Gastroesophageal sphincter (tissue), 4 donors: ENCODE measurements around the gene BRD3. TPM values are rescaled to one million over a fixed set of nuclear protein-coding genes. Genes with fewer than 3 reads are reported as not detected.
A peak's percentile ranks its signal among the peaks of the same experiment; 100 is the strongest.

ENCODE experiments used
- ATAC-seq: fragments of 150-250 bp; one replicate; pipeline ENCODE4 v1.9.1; 2016; ENCODE audit warnings: mild to moderate bottlenecking, moderate library complexity
- H3K27ac ChIP-seq, 4 donors: fragments of 200-600 bp; sonication (generic) in 3 of 4; 1 replicate in 3 of 4; 2 replicates in 1 of 4; pipeline ENCODE4 v1.5.1; 2016 to 2019
- H3K27me3 ChIP-seq: fragments of 200-600 bp; sonication (generic); one replicate; pipeline ENCODE4 v1.5.1; 2019
- H3K36me3 ChIP-seq, 2 donors: fragments of 200-600 bp; sonication (generic); one replicate each; pipeline ENCODE4 v1.5.1; 2019; ENCODE audit warnings: control low read depth in 1 of 2
- H3K4me1 ChIP-seq, 3 donors: fragments of 200-600 bp; sonication (generic); 1 replicate in 2 of 3; 2 replicates in 1 of 3; pipeline ENCODE4 v1.5.1; 2016 to 2019; ENCODE audit warnings: control low read depth in 2 of 3
- H3K4me3 ChIP-seq, 2 donors: fragments of 200-600 bp; sonication (generic); one replicate each; pipeline ENCODE4 v1.5.1; 2019; ENCODE audit warnings: mild to moderate bottlenecking in 1 of 2, moderate library complexity in 1 of 2
- H3K9me3 ChIP-seq, 3 donors: fragments of 200-600 bp; sonication (generic); one replicate each; pipeline ENCODE4 v1.5.1; 2017 to 2019; ENCODE audit warnings: control low read depth in 2 of 3
- EP300 ChIP-seq: sonication (generic); formaldehyde crosslinking; IDR thresholded peaks from one replicate; pipeline ENCODE4 v1.6.1; 2017; ENCODE audit warnings: antibody characterized with exemption, mild to moderate bottlenecking
- POLR2A ChIP-seq, 2 donors: fragments of 450-650 bp; IDR thresholded peaks; one replicate each; pipeline ENCODE4 v1.6.1; 2017; ENCODE audit warnings: antibody characterized with exemption in 2 of 2, mild to moderate bottlenecking in 2 of 2, moderate library complexity in 1 of 2
- POLR2AphosphoS5 ChIP-seq: sonication (generic); formaldehyde crosslinking; IDR thresholded peaks from one replicate; pipeline ENCODE4 v1.6.1; 2017; ENCODE audit warnings: antibody characterized with exemption
- WGBS, 2 donors: methylation state at CpG; one replicate each; pipeline ENCODE4 v1.1.5; 2018; ENCODE audit warnings: low coverage in 1 of 2; 5-methylcytosine and 5-hydroxymethylcytosine counted together
- total RNA-seq, 4 donors: library from RNA; depleted of rRNA; stranded (reverse); fragments of >200 nt; gene quantifications; one replicate each; pipeline ENCODE4 v1.1.0, GENCODE V29; 2016
- TF ChIP-seq, protein P1 (sequence below), 4 experiments: fragments of 200-600 bp in 2 of 4; fragments of 450-650 bp in 2 of 4; sonication (generic) in 1 of 4; IDR thresholded peaks; one replicate each; pipeline ENCODE4 v1.5.1; 2017 to 2019; ENCODE audit warnings: antibody characterized with exemption in 4 of 4, mild to moderate bottlenecking in 2 of 4, moderate library complexity in 2 of 4

Gene BRD3
- total RNA-seq, 4 donors from 2014 or later = 22.2 to 38.9 (median 27.2) TPM

DNA sequence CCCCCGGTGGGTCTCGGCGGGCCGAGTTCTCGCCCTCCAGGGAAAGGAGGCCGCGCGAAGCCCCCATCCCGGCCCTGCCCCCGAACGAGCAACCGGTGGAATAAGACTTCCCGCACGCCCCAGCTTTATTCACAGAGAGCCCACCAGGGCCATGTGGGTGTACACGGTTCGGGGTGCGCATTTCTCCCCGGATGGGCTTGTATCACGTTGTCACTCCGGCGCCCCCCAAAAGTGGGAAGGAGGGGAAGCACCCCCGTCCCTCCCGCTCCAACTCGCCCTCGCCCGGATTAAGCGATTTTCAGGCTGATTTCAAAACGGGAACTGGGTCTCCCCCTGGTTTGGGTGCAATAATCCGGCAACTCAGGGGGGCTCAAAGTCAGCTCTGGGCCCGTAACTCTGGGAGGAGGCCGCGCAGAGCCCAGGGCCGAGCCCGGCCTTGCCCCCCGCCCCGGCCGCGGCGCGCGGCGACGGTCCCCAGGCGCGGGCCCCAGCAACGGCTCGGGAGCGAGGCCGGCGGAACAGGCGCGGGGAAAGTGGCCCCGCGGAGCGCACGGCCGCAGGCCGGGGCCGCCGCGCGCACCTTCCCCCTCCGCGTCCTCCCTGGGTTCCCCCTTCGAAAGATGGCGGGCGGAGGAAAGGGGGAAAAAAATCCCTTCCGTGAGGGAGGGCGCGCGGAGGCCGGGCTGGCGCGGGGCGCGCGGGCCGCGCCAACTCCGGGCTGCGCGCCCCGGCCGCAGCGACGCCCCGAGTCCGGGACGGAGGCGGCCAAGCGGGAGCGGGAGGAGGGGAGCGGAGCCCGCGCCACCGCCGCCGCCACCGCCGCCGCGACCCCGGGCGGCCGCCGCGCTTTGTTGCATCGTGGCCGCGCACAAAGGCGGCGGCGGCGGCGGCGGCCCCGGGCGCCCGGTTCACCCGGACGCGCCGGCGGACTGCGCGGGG lies 644 bp downstream of the BRD3 start:
- Histone ChIP-seq H3K9me3 (no peaks in the 10 kb centered on the region), H3K4me3 (peak overlapping the region; percentile 58 to 97), H3K4me1 (peaks cover 0 to 55% (median 29%) of the 10 kb centered on the region in 3 donors), H3K36me3 (no peaks in the 10 kb centered on the region), H3K27ac (peak overlapping the region; percentile 54 to 100 (median 92)), H3K27me3 (peaks cover 3% of the 10 kb centered on the region)
- 0% methylated on average over 3 to 16 of the region's 126 CpGs for WGBS, 2 donors
- TF ChIP-seq EP300 (no peak), POLR2AphosphoS5 (no peak), POLR2A (IDR thresholded peaks at IDR 0.05) (no peak)
- peak; percentile 26 for ATAC-seq

DNA sequence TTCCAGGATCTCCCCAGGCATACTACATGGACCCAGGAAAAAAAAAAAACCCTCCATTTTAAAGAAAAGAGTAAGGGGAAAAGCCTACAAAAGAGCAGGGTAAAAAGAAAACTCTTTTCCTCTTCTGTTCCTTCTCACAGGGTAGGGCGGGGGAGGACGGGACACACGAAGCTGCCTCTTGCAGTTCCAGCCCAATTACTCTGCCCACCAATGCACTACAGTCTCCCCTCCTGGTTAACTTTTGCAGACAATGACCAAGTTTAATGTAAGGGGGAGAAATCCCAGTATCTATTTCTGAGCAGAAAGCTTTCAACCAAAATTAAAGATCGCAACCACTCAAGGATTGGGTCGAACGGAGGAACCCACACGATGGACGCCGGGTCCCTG lies 1.3 kb downstream of the BRD3 start:
- no peak for ATAC-seq
- Histone ChIP-seq H3K4me1 (peaks cover 0 to 62% (median 36%) of the 10 kb centered on the region in 3 donors), H3K36me3 (no peaks in the 10 kb centered on the region), H3K27ac (peak overlapping the region; percentile 54 to 100 (median 92)), H3K4me3 (peak overlapping the region; percentile 58 to 97), H3K9me3 (no peaks in the 10 kb centered on the region), H3K27me3 (peaks cover 3% of the 10 kb centered on the region)
- 0% methylated on average over 3 to 6 of the region's 9 CpGs for whole genome bisulfite sequencing, 2 donors
- TF ChIP-seq EP300 (no peak), POLR2AphosphoS5 (no peak), POLR2A (IDR thresholded peaks at IDR 0.05) (no peak)
- TF ChIP-seq, protein P1, sequence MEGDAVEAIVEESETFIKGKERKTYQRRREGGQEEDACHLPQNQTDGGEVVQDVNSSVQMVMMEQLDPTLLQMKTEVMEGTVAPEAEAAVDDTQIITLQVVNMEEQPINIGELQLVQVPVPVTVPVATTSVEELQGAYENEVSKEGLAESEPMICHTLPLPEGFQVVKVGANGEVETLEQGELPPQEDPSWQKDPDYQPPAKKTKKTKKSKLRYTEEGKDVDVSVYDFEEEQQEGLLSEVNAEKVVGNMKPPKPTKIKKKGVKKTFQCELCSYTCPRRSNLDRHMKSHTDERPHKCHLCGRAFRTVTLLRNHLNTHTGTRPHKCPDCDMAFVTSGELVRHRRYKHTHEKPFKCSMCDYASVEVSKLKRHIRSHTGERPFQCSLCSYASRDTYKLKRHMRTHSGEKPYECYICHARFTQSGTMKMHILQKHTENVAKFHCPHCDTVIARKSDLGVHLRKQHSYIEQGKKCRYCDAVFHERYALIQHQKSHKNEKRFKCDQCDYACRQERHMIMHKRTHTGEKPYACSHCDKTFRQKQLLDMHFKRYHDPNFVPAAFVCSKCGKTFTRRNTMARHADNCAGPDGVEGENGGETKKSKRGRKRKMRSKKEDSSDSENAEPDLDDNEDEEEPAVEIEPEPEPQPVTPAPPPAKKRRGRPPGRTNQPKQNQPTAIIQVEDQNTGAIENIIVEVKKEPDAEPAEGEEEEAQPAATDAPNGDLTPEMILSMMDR (IDR thresholded peaks at IDR 0.05) = no peak

DNA sequence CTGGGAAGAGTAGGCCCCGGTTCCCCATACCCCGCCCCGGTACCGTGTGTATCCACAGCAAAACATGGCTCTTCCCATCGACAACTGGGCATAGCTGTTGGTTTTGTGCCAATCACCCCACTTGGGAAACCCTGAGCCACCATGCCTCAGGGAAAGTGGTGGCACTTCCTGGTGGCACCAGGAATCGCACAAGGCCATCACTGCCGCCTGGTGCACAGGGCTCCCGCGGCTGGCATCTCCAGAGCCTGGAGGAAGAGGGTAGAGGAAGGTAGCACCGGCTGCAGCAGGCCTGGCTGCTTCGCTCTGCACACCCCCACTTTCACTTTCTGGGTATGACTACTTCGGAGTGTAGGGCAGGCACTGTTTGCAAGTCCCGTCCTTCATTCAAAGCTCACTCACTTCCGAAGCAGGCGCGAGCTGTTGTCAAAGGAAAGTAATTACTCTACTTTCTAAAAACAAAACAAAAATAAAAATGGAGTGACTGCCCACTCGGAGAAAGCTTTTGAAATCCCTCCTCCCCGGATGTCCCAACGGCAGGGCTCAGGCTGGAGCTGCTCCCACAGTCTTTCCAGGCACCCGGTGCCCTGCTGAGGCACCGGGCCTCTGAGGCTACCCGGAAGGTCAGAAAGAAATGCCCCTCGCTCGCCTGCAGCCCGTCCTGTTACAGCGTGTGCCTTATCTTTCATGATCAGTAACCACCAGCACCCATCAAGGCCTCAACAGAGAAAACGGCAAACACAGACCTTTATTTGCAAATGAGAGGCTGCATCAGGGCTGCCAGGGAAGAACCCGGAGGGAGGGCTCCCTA lies 2.0 kb downstream of the BRD3 start:
- peak overlapping the region; percentile 58 to 97 for H3K4me3 ChIP-seq
- ATAC-seq = no peak
- H3K36me3 ChIP-seq = no peaks in the 10 kb centered on the region
- no peaks in the 10 kb centered on the region for H3K9me3 ChIP-seq
- WGBS, 2 donors = 2 to 11% methylated on average over 7 to 9 of the region's 28 CpGs
- H3K27ac ChIP-seq = peak overlapping the region; percentile 54 to 100 (median 92)
- peaks cover 0 to 69% (median 43%) of the 10 kb centered on the region in 3 donors for H3K4me1 ChIP-seq
- peaks cover 3% of the 10 kb centered on the region for H3K27me3 ChIP-seq
- TF ChIP-seq POLR2AphosphoS5 (no peak), EP300 (no peak), POLR2A (IDR thresholded peaks at IDR 0.05) (no peak)
- TF ChIP-seq, protein P1 (IDR thresholded peaks at IDR 0.05) = no peak

DNA sequence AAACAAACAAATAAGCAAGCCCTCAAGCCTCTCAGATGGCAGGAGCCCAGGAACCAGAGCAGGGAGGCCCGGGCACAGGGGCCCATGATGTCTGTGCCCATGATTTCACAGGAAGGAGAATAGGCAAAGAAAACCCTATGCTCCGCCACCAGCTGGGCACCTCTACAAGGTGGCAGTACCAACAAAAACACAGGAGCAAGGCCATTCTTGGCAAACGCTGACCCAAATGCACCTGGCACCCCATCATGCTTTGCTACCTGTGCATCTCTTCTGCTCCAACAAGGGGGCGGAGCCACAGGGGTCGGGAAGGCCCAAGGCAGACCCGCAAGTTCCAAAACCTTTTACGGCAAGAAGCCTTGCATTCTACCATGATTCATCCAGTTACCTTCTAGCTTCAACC lies 3.1 kb downstream of the BRD3 start:
- H3K4me3 ChIP-seq = no peak overlapping the region
- 60 to 100% methylated on average over 1 to 2 of the region's 7 CpGs for WGBS, 2 donors
- H3K36me3 ChIP-seq = no peaks in the 10 kb centered on the region
- TF ChIP-seq, protein P1 (IDR thresholded peaks at IDR 0.05) = no peak
- TF ChIP-seq EP300 (no peak), POLR2A (IDR thresholded peaks at IDR 0.05) (no peak)
- H3K27me3 ChIP-seq = peaks cover 3% of the 10 kb centered on the region
- no peak for ATAC-seq
- H3K4me1 ChIP-seq = peaks cover 0 to 80% (median 47%) of the 10 kb centered on the region in 3 donors
- H3K27ac ChIP-seq = no peak overlapping the region
- no peaks in the 10 kb centered on the region for H3K9me3 ChIP-seq
